Measurements from ENCODE around the gene UBAC2.
"Not testable (repeated sequence)": the region's sequence is repeated elsewhere in the genome, so short reads cannot be mapped to it uniquely, and the experiment has no call there.

Gene UBAC2

GRCh38 chr13:99382428-99383133 is 181.9 kb downstream of the UBAC2 start:
- Mint-ChIP-seq H3K27me3 (no peaks in the 10 kb centered on the region), H3K4me1 (peaks cover 65% of the 10 kb centered on the region), H3K4me3 (no peak overlapping the region), H3K9me3 (no peaks in the 10 kb centered on the region), H3K36me3 (peaks cover 24% of the 10 kb centered on the region), H3K27ac (peak overlapping the region; percentile 82)
- ATAC-seq: peak; percentile 54

- peaks cover 69% of the 10 kb centered on the region for H3K4me1 Mint-ChIP-seq
- ATAC-seq: no peak
- H3K9me3 Mint-ChIP-seq: no peaks in the 10 kb centered on the region
- no peaks in the 10 kb centered on the region for H3K27me3 Mint-ChIP-seq
- H3K4me3 Mint-ChIP-seq: no peak overlapping the region
- peaks cover 25% of the 10 kb centered on the region for H3K36me3 Mint-ChIP-seq
- peak overlapping the region; percentile 82 for H3K27ac Mint-ChIP-seq
Observed at GRCh38 chr13:99383511-99383921, 182.9 kb downstream of the UBAC2 start.

DNA sequence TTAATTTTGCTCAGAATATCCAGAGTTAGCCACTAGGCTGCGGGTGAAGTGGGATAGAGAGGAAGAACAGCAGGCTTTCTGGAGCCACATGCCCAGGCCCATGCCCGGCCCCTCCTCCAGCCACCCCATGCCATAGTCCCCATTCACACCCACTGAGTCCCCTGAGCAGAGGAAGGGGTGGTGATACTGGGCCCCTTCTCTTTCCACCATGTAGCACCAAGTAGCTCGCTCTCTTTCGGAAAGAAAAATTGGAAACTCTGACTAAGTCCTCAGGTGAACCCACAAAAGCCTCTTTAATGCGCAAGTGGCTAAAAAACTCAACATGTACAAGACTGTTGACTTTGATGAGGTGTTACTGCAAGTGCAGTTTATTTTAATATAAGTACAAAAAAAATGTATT is 183.3 kb downstream of the UBAC2 start:
- H3K27ac Mint-ChIP-seq: peak overlapping the region; percentile 82
- peaks cover 25% of the 10 kb centered on the region for H3K36me3 Mint-ChIP-seq
- H3K9me3 Mint-ChIP-seq: no peaks in the 10 kb centered on the region
- no peak for ATAC-seq
- H3K4me1 Mint-ChIP-seq: peaks cover 70% of the 10 kb centered on the region
- no peak overlapping the region for H3K4me3 Mint-ChIP-seq
- no peaks in the 10 kb centered on the region for H3K27me3 Mint-ChIP-seq

- no peak for ATAC-seq
- no peak overlapping the region for H3K4me3 Mint-ChIP-seq
- H3K4me1 Mint-ChIP-seq: peaks cover 66% of the 10 kb centered on the region
- no peak overlapping the region for H3K27ac Mint-ChIP-seq
- peaks cover 25% of the 10 kb centered on the region for H3K36me3 Mint-ChIP-seq
- H3K27me3 Mint-ChIP-seq: no peaks in the 10 kb centered on the region
- H3K9me3 Mint-ChIP-seq: no peaks in the 10 kb centered on the region
Observed at GRCh38 chr13:99384468-99384867, 183.8 kb downstream of the UBAC2 start.

- Mint-ChIP-seq H3K36me3 (peaks cover 25% of the 10 kb centered on the region), H3K27ac (no peak overlapping the region), H3K27me3 (no peaks in the 10 kb centered on the region), H3K4me3 (no peak overlapping the region), H3K4me1 (peaks cover 66% of the 10 kb centered on the region), H3K9me3 (no peaks in the 10 kb centered on the region)
- ATAC-seq: no peak
Observed at GRCh38 chr13:99385161-99385560, 184.5 kb downstream of the UBAC2 start.

GRCh38 chr13:99385940-99386339 is 185.3 kb downstream of the UBAC2 start:
- Mint-ChIP-seq H3K27ac (no peak overlapping the region), H3K4me1 (peaks cover 65% of the 10 kb centered on the region)

GRCh38 chr13:99386495-99386894 is 185.8 kb downstream of the UBAC2 start:
- Mint-ChIP-seq H3K27ac (peak overlapping the region; percentile 73), H3K27me3 (no peaks in the 10 kb centered on the region), H3K36me3 (peaks cover 21% of the 10 kb centered on the region), H3K4me3 (no peak overlapping the region), H3K9me3 (no peaks in the 10 kb centered on the region), H3K4me1 (peaks cover 60% of the 10 kb centered on the region)
- ATAC-seq: no peak

More at GRCh38 chr13:99385940-99386339, 185.3 kb downstream of the UBAC2 start:
- Mint-ChIP-seq H3K4me3 (no peak overlapping the region), H3K9me3 (no peaks in the 10 kb centered on the region), H3K36me3 (peaks cover 25% of the 10 kb centered on the region), H3K27me3 (no peaks in the 10 kb centered on the region)
- no peak for ATAC-seq

GRCh38 chr13:99386911-99387788 is 186.5 kb downstream of the UBAC2 start:
- Mint-ChIP-seq H3K27ac (peak overlapping the region; percentile 73), H3K9me3 (no peaks in the 10 kb centered on the region), H3K4me1 (peaks cover 53% of the 10 kb centered on the region), H3K36me3 (peaks cover 21% of the 10 kb centered on the region), H3K4me3 (no peak overlapping the region), H3K27me3 (no peaks in the 10 kb centered on the region)
- ATAC-seq: peak; percentile 81

GRCh38 chr13:99388334-99388923 is 187.8 kb downstream of the UBAC2 start:
- Mint-ChIP-seq H3K9me3 (no peaks in the 10 kb centered on the region), H3K27ac (peak overlapping the region; percentile 73), H3K36me3 (peaks cover 21% of the 10 kb centered on the region), H3K4me1 (peaks cover 40% of the 10 kb centered on the region), H3K27me3 (no peaks in the 10 kb centered on the region), H3K4me3 (no peak overlapping the region)
- no peak for ATAC-seq

DNA sequence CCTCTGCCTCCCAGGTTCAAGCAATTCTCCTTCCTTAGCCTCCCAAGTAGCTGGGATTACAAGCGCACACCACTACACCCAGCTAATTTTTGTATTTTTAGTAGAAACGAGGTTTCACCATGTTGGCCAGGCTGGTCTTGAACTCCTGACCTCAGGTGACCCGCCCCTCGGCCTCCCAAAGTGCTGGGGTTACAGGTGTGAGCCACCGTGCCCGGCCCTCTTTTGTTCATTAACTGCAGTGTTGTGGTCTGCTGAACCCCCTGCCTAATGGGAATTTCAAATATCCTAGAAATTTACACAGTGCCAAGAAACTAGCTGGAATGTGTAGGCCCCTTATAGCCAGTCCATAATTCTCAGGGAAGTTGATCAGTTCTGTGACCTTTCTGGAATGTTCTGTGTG is 188.4 kb downstream of the UBAC2 start:
- not testable (repeated sequence) for H3K27me3 Mint-ChIP-seq
- H3K4me1 Mint-ChIP-seq: peaks cover 40% of the 10 kb centered on the region
- peak overlapping the region; percentile 69 for H3K27ac Mint-ChIP-seq

GRCh38 chr13:99389520-99390304 is 189.1 kb downstream of the UBAC2 start:
- peaks cover 46% of the 10 kb centered on the region for H3K4me1 Mint-ChIP-seq
- peaks cover 21% of the 10 kb centered on the region for H3K36me3 Mint-ChIP-seq
- no peaks in the 10 kb centered on the region for H3K27me3 Mint-ChIP-seq
- peak overlapping the region; percentile 69 for H3K27ac Mint-ChIP-seq
- H3K9me3 Mint-ChIP-seq: no peaks in the 10 kb centered on the region
- no peak for ATAC-seq
- no peak overlapping the region for H3K4me3 Mint-ChIP-seq

More for the DNA sequence above, 188.4 kb downstream of the UBAC2 start:
- not testable (repeated sequence) for ATAC-seq, H3K9me3 Mint-ChIP-seq, H3K4me3 Mint-ChIP-seq
- H3K36me3 Mint-ChIP-seq: peaks cover 21% of the 10 kb centered on the region

- Mint-ChIP-seq H3K27ac (peak overlapping the region; percentile 69), H3K27me3 (no peaks in the 10 kb centered on the region), H3K4me3 (no peak overlapping the region), H3K36me3 (peaks cover 20% of the 10 kb centered on the region), H3K4me1 (peaks cover 49% of the 10 kb centered on the region), H3K9me3 (no peaks in the 10 kb centered on the region)
- no peak for ATAC-seq
Observed at GRCh38 chr13:99390601-99391000, 189.9 kb downstream of the UBAC2 start.

GRCh38 chr13:99391781-99392469 is 191.3 kb downstream of the UBAC2 start:
- Mint-ChIP-seq H3K4me1 (peaks cover 48% of the 10 kb centered on the region), H3K27me3 (no peaks in the 10 kb centered on the region), H3K27ac (peak overlapping the region; percentile 57), H3K9me3 (no peaks in the 10 kb centered on the region), H3K4me3 (no peak overlapping the region), H3K36me3 (peaks cover 10% of the 10 kb centered on the region)
- ATAC-seq: no peak

- Mint-ChIP-seq H3K27me3 (no peaks in the 10 kb centered on the region), H3K36me3 (peaks cover 6% of the 10 kb centered on the region), H3K4me1 (peaks cover 41% of the 10 kb centered on the region), H3K27ac (peak overlapping the region; percentile 57), H3K9me3 (no peaks in the 10 kb centered on the region), H3K4me3 (no peak overlapping the region)
- ATAC-seq: no peak
Observed at GRCh38 chr13:99392470-99393135, 191.9 kb downstream of the UBAC2 start.
